ENCODE data around the gene SPP1. TPM values are rescaled to one million over a fixed set of nuclear protein-coding genes. Genes with fewer than 3 reads are reported as not detected.
"Not testable (repeated sequence)": the region's sequence is repeated elsewhere in the genome, so short reads cannot be mapped to it uniquely, and the experiment has no call there.

The SPP1 gene
- total RNA-seq (2014; rRNA removed; shearing (Covaris generic); ENCODE audit: low replicate concordance), result not detected in 2 replicates

GRCh38 chr4:87975466-87975865, at the start of gene SPP1:
SPP1 (plus strand) TSS chr4:87975714; CDS start chr4:87976896, 1,182 bp downstream.
- Histone ChIP-seq H3K9me3 (no peaks in the 10 kb centered on the region), H3K4me3 (no peak within 1 kb of the TSS), H3K27me3 (peaks cover 18% of the 10 kb centered on the region), H3K36me3 (no peaks in the 10 kb centered on the region)
- no peak for DNase-seq

DNA sequence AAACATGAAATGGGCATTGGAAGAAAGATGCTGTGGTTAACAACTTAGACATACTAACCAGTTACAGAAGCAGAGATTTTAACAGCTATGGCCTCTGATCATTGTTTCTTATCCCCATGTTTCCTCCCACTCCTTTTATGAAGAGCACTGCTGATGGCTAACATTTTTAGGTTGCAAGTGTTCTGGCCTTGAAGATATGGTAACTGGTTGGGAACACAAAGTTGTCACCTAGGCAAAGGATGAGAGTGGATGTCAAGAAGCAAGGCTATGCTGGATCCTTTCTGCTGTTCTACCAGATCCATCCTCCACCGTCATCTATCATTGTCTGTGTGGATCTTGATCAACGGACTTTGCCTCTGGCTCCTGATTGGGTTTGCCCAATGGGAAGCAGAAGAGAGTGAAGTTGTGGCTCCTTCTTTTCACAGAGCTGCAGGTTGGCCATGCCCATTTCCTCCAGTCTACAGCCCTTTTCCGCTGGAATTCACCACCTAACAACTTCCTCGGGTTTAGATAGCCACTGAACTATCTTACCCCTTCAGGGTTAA, 48.9 kb upstream of the SPP1 start:
- DNase-seq, result no peak
- H3K36me3 ChIP-seq, result no peaks in the 10 kb centered on the region
- H3K9me3 ChIP-seq, result no peaks in the 10 kb centered on the region
- H3K4me3 ChIP-seq, result no peak overlapping the region
- H3K27me3 ChIP-seq, result no peaks in the 10 kb centered on the region

DNA sequence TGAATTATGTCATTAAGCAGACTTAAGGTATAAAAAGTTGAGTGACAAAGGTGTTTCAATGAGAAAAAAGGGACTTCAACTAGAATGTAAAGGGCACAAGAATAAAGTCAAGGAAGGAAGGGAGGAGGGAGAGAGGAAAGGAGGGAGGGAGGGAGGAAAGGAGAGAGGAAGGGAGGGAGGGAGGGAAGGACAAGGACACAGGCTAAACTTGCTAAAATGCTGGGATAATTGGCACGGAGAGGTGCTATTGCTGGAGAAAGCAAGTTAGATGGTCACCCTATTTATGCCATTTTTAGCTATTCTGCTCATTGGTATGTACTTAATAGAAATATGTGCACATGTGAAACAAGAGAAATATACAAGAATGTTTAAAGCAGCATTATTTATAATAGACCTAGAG, 44.9 kb upstream of the SPP1 start:
- no peaks in the 10 kb centered on the region for H3K9me3 ChIP-seq
- no peak for DNase-seq
- H3K4me3 ChIP-seq, result no peak overlapping the region
- H3K36me3 ChIP-seq, result no peaks in the 10 kb centered on the region
- no peaks in the 10 kb centered on the region for H3K27me3 ChIP-seq

DNA sequence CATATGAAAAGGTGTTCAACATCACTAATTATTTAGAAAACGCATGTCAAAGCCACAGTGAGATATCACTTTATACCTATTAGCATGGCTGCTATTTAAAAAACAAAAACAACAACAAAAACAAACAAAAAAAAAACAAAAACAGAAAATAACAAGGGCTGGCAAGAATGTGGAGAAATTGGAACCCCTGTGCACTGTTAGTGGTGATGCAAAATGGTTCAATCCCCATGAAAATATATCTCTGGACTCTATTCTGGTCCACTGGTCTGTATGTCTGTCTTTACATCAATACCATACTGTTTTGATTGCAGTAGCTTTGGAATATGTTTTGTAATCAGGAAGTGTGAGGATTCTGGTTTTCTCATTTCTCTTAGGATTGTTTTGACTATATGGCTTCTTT, 43.6 kb upstream of the SPP1 start:
- DNase-seq, result no peak
- Histone ChIP-seq H3K27me3 (no peaks in the 10 kb centered on the region), H3K9me3 (no peaks in the 10 kb centered on the region), H3K4me3 (no peak overlapping the region), H3K36me3 (no peaks in the 10 kb centered on the region)

DNA sequence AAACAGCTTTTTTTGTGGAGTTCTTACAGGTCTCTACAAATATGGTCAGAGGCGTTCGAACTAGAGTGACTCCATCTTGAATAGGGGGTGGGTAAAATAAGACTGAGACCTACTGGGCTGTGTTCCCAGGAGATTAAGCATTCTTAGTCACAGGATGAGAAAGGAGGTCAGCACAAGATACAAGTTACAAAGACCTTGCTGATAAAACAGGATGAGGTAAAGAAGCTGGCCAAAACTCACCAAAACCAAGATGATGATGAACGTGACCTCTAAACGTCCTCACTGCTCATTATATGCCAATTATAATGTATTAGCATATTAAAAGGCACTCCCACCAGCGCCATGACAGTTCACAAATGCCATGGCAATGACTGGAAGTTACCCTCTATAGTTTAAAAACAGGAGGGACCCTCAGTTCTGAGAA, 42.8 kb upstream of the SPP1 start:
- no peak for DNase-seq
- Histone ChIP-seq H3K4me3 (no peak overlapping the region), H3K9me3 (no peaks in the 10 kb centered on the region), H3K27me3 (no peaks in the 10 kb centered on the region), H3K36me3 (no peaks in the 10 kb centered on the region)

DNA sequence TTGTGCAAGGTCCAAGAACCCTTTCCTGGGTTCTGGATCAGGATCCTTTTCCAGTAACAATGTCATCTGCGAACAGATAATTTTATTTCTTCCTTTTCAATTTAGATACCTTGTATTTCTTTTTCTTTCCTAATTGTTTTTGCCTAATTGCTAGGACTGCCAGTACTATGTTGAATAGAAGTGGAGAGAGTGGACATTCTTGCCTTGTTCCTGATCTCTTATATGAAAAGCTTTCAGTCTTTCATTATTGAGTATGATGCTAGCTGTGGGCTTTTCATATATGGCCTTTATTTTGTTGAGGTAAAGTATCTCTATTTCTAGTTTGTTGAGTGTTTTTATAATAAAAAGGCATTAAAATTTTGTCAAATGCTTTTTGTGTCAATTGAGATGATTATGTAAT, 42.2 kb upstream of the SPP1 start:
- Histone ChIP-seq H3K27me3 (no peaks in the 10 kb centered on the region), H3K4me3 (no peak overlapping the region), H3K36me3 (no peaks in the 10 kb centered on the region), H3K9me3 (no peaks in the 10 kb centered on the region)
- no peak for DNase-seq

DNA sequence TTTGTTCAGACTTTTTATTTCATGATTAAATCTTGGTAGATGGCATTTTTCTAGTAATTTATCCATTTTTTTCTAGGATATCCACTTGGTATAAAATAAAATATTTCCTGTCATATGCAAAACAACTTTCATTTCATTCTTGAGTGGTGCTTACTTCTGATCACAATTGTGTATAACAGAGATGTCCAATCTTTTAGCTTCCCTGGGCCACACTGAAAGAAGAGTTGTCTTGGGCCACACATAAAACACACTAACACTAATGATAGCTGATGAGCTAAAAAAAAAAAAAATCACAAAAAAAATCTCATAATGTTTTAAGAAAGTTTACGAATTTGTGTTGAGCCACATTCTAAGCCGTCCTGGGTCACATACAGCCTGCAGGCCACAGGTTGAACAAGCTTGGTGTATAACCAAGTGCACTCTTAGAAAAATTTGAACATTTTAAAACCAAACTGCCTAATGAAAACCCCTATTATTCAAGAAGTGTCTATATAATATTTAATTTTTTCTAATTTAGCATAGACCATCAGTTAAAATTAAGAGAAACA, 41.3 kb upstream of the SPP1 start:
- no peaks in the 10 kb centered on the region for H3K9me3 ChIP-seq
- no peaks in the 10 kb centered on the region for H3K36me3 ChIP-seq
- H3K27me3 ChIP-seq, result no peaks in the 10 kb centered on the region
- no peak overlapping the region for H3K4me3 ChIP-seq
- no peak for DNase-seq

- no peaks in the 10 kb centered on the region for H3K27me3 ChIP-seq
- DNase-seq, result no peak
- no peaks in the 10 kb centered on the region for H3K36me3 ChIP-seq
- no peaks in the 10 kb centered on the region for H3K9me3 ChIP-seq
- no peak overlapping the region for H3K4me3 ChIP-seq
Observed at GRCh38 chr4:87934973-87935372, 40.5 kb upstream of the SPP1 start.

GRCh38 chr4:87935954-87936353, 39.6 kb upstream of the SPP1 start:
- not testable (repeated sequence) for H3K4me3 ChIP-seq, H3K36me3 ChIP-seq, DNase-seq

DNA sequence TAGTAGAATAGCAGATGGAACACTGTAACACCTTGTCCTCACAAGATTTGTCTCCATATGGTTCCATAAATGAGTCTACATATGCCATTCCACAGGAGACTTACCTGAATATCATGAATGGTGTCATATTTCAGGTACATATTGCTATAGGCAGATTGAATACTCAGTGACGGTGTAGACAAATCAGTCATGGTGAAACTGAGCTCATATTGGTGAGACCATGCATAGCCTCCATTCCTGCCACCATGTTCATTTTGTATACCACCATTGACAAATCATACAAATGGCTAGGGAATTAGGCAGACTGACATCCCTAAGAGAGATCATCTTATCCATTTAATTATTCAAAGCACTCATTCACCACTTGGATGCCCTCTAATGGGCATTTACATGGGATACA, 38.0 kb upstream of the SPP1 start:
- H3K4me3 ChIP-seq, result no peak overlapping the region
- no peak for DNase-seq

More at GRCh38 chr4:87935954-87936353, 39.6 kb upstream of the SPP1 start:
- H3K9me3 ChIP-seq, H3K27me3 ChIP-seq: not testable (repeated sequence)

GRCh38 chr4:87938746-87939145, 36.8 kb upstream of the SPP1 start:
- H3K36me3 ChIP-seq, result no peaks in the 10 kb centered on the region
- H3K4me3 ChIP-seq, result no peak overlapping the region
- H3K27me3 ChIP-seq, result no peaks in the 10 kb centered on the region
- DNase-seq, result no peak
- no peaks in the 10 kb centered on the region for H3K9me3 ChIP-seq

More for the DNA sequence above, 38.0 kb upstream of the SPP1 start:
- Histone ChIP-seq H3K9me3 (no peaks in the 10 kb centered on the region), H3K27me3 (no peaks in the 10 kb centered on the region), H3K36me3 (no peaks in the 10 kb centered on the region)

- no peaks in the 10 kb centered on the region for H3K36me3 ChIP-seq
- no peak for DNase-seq
Observed at GRCh38 chr4:87939978-87940690, 35.4 kb upstream of the SPP1 start.

GRCh38 chr4:87940809-87941208, 34.7 kb upstream of the SPP1 start:
- not testable (repeated sequence) for H3K4me3 ChIP-seq, H3K36me3 ChIP-seq, DNase-seq, H3K27me3 ChIP-seq, H3K9me3 ChIP-seq

More at GRCh38 chr4:87939978-87940690, 35.4 kb upstream of the SPP1 start:
- no peak overlapping the region for H3K4me3 ChIP-seq
- no peaks in the 10 kb centered on the region for H3K9me3 ChIP-seq
- H3K27me3 ChIP-seq, result no peaks in the 10 kb centered on the region

GRCh38 chr4:87941537-87942392, 33.7 kb upstream of the SPP1 start:
- no peaks in the 10 kb centered on the region for H3K36me3 ChIP-seq
- no peaks in the 10 kb centered on the region for H3K27me3 ChIP-seq
- H3K9me3 ChIP-seq, result no peaks in the 10 kb centered on the region
- no peak overlapping the region for H3K4me3 ChIP-seq
- DNase-seq, result no peak

DNA sequence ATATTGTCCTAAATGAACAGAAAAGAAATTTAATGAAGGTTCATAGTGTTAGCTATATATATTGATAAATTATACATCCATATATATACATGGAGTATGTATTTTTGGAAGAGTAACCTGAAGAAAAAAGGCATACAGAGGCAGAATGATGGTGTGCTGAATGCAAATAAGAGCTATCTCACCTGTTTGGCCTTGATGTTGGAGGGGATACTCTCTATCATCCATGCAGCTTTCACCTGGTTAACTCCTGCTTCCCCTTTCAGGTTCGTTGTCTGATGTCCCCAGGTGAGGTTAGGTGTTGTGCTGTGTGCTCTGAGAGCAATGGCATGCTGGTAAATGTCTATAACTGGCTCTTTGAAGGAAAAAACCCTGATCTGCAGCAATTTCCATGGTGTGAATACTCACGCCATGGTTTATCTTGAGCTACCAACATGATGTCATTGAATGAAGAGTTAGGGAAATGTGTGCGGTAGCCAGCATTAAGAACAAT, 31.8 kb upstream of the SPP1 start:
- no peaks in the 10 kb centered on the region for H3K36me3 ChIP-seq
- H3K4me3 ChIP-seq, result no peak overlapping the region
- DNase-seq, result no peak
- no peaks in the 10 kb centered on the region for H3K27me3 ChIP-seq
- no peaks in the 10 kb centered on the region for H3K9me3 ChIP-seq

DNA sequence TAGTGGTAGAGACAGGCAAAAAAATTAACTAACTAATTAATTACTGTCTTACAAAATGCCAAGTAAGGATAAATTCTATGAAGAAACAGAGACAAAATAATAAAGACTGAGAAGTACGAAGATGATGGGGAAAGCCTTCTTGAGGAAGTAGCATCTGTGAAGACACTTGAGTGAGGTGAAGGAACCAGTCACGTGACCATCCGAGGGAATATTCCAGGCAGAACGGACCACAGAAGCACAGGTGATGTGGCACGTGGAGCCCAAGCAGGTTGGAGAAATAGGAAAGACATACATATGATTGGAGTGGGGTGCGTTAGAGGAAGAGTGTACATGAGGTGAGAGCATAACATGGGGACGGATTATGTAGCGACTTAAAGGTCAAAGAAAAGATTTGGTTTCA, 30.5 kb upstream of the SPP1 start:
- DNase-seq, result no peak
- no peaks in the 10 kb centered on the region for H3K9me3 ChIP-seq
- H3K36me3 ChIP-seq, result no peaks in the 10 kb centered on the region
- no peaks in the 10 kb centered on the region for H3K27me3 ChIP-seq
- no peak overlapping the region for H3K4me3 ChIP-seq

DNA sequence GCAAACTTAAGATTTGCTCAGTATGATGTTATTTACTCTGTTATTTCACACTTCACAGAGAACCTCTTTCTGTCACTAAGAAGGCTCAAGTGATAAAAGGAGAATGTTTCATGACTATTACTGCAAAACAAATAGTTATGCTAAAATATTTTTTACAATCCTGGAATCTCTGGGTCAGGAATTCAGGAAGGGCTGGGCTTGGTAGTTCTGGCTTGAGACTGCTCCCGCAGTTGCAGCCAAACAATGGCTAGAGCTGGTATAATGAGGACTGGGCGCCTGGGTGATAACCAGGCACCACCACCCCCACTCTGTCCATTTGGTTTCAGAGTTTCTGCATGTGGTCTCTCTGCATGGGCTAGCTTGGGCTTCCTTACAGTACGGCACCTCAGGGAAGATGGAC, 28.7 kb upstream of the SPP1 start:
- no peak for DNase-seq
- Histone ChIP-seq H3K27me3 (no peaks in the 10 kb centered on the region), H3K4me3 (no peak overlapping the region)

More for the DNA sequence above, 28.7 kb upstream of the SPP1 start:
- H3K9me3 ChIP-seq, result no peaks in the 10 kb centered on the region
- H3K36me3 ChIP-seq, result no peaks in the 10 kb centered on the region
